Smooth muscle cell (in vitro differentiated cells): ENCODE measurements around the gene NKX6-1. TPM values are rescaled to one million over a fixed set of nuclear protein-coding genes. Genes with fewer than 3 reads are reported as not detected.

Experiments
- DNase-seq: peaks from one replicate; lab custom pipeline; 2025; ENCODE audit not compliant: unreplicated experiment; lab: John Stamatoyannopoulos, UW
- H2AFZ ChIP-seq: fragments of 200-600 bp; sonication (generic); 2 replicates; pipeline ENCODE4 v1.6.0; 2016; ENCODE audit warnings: antibody characterized with exemption, low read depth, mild to moderate bottlenecking
- H3F3A ChIP-seq: fragments of 200-600 bp; sonication (generic); 2 replicates; pipeline ENCODE4 v1.6.0; 2017; ENCODE audit warnings: antibody characterized with exemption, low read depth
- H3K27ac ChIP-seq: fragments of 200-600 bp; sonication (generic); 2 replicates; pipeline ENCODE4 v1.5.1; 2016; ENCODE audit warnings: low read depth, mild to moderate bottlenecking
- H3K27me3 ChIP-seq: fragments of 200-600 bp; sonication (generic); 2 replicates; pipeline ENCODE4 v1.6.1; 2016; ENCODE audit warnings: low read depth, mild to moderate bottlenecking
- H3K36me3 ChIP-seq: fragments of 200-600 bp; sonication (generic); 2 replicates; pipeline ENCODE4 v1.5.1; 2016; ENCODE audit warnings: low read depth
- H3K4me1 ChIP-seq: fragments of 200-600 bp; sonication (generic); 2 replicates; pipeline ENCODE4 v1.5.1; 2016; ENCODE audit warnings: low read depth
- H3K4me2 ChIP-seq: fragments of 200-600 bp; sonication (generic); 2 replicates; pipeline ENCODE4 v1.6.0; 2016; ENCODE audit warnings: mild to moderate bottlenecking
- H3K4me3 ChIP-seq: fragments of 200-600 bp; sonication (generic); 2 replicates; pipeline ENCODE4 v1.5.1; 2016; ENCODE audit warnings: mild to moderate bottlenecking
- H3K79me2 ChIP-seq: fragments of 200-600 bp; sonication (generic); 2 replicates; pipeline ENCODE4 v1.6.0; 2016; ENCODE audit warnings: low read depth, mild to moderate bottlenecking
- H3K9ac ChIP-seq: fragments of 200-600 bp; sonication (generic); 2 replicates; pipeline ENCODE4 v1.6.0; 2016; ENCODE audit warnings: low read depth
- H3K9me3 ChIP-seq: fragments of 200-600 bp; sonication (generic); replicated peaks from 2 replicates; pipeline ENCODE4 v1.5.1; 2016; ENCODE audit warnings: low read depth
- H4K20me1 ChIP-seq: fragments of 200-600 bp; sonication (generic); 2 replicates; pipeline ENCODE4 v1.6.0; 2016; ENCODE audit warnings: low read depth
- WGBS: methylation state at CpG from one replicate; pipeline ENCODE4 v1.1.7; 2016; ENCODE audit warnings: low lambda C conversion rate; 5-methylcytosine and 5-hydroxymethylcytosine counted together
- polyA plus RNA-seq: library from polyadenylated mRNA; unstranded; fragments of >200 nt; fragmentation: Nextera tagmentation; extraction: Ambion mirVana; gene quantifications from 2 replicates; pipeline ENCODE4 v1.2.1, GENCODE V29; 2016
- total RNA-seq: library from RNA; depleted of rRNA; stranded (reverse); fragments of >200 nt; gene quantifications from 2 replicates; pipeline ENCODE4 v1.2.3, GENCODE V29; 2014
- TF ChIP-seq, protein P1 (sequence below): fragments of 200-600 bp; sonication (generic); IDR thresholded peaks from 2 replicates; pipeline ENCODE4 v1.5.1; 2017; ENCODE audit warnings: borderline replicate concordance, mild to moderate bottlenecking, antibody characterized with exemption; ENCODE audit not compliant: insufficient read depth, poor library complexity, severe bottlenecking

Gene NKX6-1
- not detected in 2 replicates for total RNA-seq
- polyA plus RNA-seq = not detected in 2 replicates

DNA sequence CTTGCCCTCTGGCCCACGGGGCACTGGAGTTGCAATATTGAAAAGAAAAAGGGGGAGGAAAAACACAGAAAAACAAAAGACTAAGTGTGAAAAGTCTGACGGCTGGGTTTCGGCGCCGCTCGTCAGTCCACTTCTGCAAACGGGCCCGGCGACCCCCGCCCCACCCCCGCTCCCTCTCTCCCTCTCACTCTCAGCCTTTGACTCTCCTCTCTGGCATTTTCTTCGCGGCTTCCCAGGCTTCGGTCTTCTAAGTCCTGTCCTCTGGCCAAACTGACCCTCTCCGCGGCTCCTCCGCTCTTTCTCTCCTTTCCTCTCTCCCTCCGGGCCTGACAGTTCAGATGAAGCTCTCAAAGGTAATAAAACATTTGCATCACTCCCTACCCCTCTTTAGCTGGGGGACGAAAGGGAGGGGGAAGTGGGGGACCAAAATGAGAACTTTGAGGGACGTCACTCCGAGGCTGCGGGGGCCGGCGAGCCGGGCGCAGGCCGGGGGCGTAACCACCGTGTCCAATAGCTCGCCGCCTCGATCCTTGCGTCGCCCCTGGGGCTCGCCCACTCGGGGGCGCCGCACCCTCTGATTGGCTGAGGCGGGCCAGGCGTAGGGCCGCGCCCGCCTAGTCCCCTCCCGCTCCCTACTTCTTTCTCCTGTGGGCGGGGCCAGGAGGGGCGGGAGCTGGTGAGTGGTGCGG, at the start of gene NKX6-1:
Gene NKX6-1 (minus strand): TSS at position 358 of the 689 bp plus-strand sequence. CDS start 1,064 bp downstream, outside the sequence.
- DNase-seq = peak; percentile 10

DNA sequence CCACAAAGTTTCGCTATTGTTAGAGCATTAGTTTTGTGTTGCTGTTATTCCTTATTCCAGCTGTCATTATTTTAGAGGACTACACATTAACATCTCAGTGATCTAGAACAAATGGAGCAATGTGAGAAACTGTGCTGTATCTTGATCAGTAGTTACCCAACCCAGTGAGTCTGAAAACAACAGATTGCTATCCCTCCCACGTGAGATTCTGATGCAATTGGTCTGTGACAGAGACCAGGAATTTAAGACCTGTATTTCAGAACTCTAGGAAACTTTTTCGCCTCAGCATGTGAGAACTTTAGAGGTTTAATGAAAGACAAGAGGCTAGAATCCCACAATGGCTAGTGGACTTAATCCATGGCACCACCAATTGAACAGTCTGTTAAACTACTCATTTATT, 48.1 kb upstream of the NKX6-1 start:
- DNase-seq = no peak
- no peak overlapping the region for H3K4me3 ChIP-seq
- H2AFZ ChIP-seq = no peak overlapping the region
- TF ChIP-seq, protein P1, sequence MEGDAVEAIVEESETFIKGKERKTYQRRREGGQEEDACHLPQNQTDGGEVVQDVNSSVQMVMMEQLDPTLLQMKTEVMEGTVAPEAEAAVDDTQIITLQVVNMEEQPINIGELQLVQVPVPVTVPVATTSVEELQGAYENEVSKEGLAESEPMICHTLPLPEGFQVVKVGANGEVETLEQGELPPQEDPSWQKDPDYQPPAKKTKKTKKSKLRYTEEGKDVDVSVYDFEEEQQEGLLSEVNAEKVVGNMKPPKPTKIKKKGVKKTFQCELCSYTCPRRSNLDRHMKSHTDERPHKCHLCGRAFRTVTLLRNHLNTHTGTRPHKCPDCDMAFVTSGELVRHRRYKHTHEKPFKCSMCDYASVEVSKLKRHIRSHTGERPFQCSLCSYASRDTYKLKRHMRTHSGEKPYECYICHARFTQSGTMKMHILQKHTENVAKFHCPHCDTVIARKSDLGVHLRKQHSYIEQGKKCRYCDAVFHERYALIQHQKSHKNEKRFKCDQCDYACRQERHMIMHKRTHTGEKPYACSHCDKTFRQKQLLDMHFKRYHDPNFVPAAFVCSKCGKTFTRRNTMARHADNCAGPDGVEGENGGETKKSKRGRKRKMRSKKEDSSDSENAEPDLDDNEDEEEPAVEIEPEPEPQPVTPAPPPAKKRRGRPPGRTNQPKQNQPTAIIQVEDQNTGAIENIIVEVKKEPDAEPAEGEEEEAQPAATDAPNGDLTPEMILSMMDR = no peak
- H3K9ac ChIP-seq = no peak overlapping the region
- no peaks in the 10 kb centered on the region for H3F3A ChIP-seq
- no peaks in the 10 kb centered on the region for H3K9me3 ChIP-seq
- no peaks in the 10 kb centered on the region for H4K20me1 ChIP-seq
- H3K27me3 ChIP-seq = no peaks in the 10 kb centered on the region
- H3K79me2 ChIP-seq = no peaks in the 10 kb centered on the region
- 82% methylated on average over 3 of the region's 3 CpGs for WGBS
- H3K4me2 ChIP-seq = no peak overlapping the region
- no peak overlapping the region for H3K27ac ChIP-seq
- no peaks in the 10 kb centered on the region for H3K36me3 ChIP-seq
- no peaks in the 10 kb centered on the region for H3K4me1 ChIP-seq

More for the DNA sequence above, at the start of gene NKX6-1:
- no peak within 1 kb of the TSS for H3K9ac ChIP-seq
- H3K4me3 ChIP-seq = peak within 1 kb of the TSS; percentile 43
- peaks cover 100% of the 10 kb centered on the region for H3K27me3 ChIP-seq
- peak within 1 kb of the TSS; percentile 89 for H3K4me2 ChIP-seq
- TF ChIP-seq, protein P1 = no peak
- H3K27ac ChIP-seq = no peak within 1 kb of the TSS
- no peaks in the 10 kb centered on the region for H3K79me2 ChIP-seq
- no peaks in the 10 kb centered on the region for H3K9me3 ChIP-seq
- no peaks in the 10 kb centered on the region for H3F3A ChIP-seq
- H3K4me1 ChIP-seq = peaks cover 31% of the 10 kb centered on the region
- WGBS = 3% methylated on average over 40 of the region's 47 CpGs
- H2AFZ ChIP-seq = peak within 1 kb of the TSS; percentile 8
- H4K20me1 ChIP-seq = no peaks in the 10 kb centered on the region
- H3K36me3 ChIP-seq = no peaks in the 10 kb centered on the region

DNA sequence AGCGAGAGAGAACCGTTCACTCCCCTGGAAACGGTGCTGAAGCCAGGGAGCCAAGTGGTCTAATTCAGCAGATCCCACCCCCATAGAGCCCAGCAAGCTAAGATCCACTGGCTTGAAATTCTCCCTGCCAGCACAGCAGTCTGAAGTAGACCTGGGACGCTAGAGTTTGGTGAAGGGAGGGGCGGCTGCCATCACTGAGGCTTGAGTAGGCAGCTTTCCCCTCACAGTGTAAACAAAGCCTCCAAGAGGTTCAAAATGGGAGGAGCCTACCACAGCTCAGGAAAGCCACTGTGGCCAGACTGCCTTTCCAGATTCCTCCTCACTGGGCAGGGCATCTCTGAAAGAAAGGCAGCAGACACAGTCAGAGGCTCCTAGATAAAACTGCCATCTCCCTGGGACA, 46.0 kb upstream of the NKX6-1 start:
- WGBS = 86% methylated on average over 5 of the region's 5 CpGs
- TF ChIP-seq, protein P1 = no peak

DNA sequence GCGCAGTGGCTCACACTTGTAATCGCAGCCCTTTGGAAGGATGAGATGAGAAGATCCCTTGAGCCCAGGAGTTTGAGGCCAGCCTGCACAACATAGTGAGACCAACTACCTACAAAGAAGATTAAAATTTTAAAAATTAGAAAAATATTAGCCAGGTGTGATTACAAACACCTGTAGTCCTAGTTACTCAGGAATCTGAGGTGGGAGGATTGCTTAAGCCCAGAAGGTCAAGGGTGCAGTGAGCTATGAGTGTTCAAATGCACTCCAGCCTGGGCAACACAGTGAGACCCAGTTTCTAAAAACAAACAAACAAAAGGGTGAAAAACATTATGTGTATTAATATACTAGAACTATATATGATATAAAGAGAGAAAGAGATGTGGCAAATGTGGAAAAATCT, 36.8 kb upstream of the NKX6-1 start:
- DNase-seq = no peak
- H3F3A ChIP-seq = no peaks in the 10 kb centered on the region
- no peak overlapping the region for H3K27ac ChIP-seq
- no peaks in the 10 kb centered on the region for H3K9me3 ChIP-seq
- no peaks in the 10 kb centered on the region for H3K36me3 ChIP-seq
- H3K4me3 ChIP-seq = no peak overlapping the region
- TF ChIP-seq, protein P1 = no peak
- H3K27me3 ChIP-seq = no peaks in the 10 kb centered on the region
- 98% methylated on average over 2 of the region's 2 CpGs for WGBS
- H2AFZ ChIP-seq = no peak overlapping the region
- H3K79me2 ChIP-seq = no peaks in the 10 kb centered on the region
- no peaks in the 10 kb centered on the region for H4K20me1 ChIP-seq
- no peaks in the 10 kb centered on the region for H3K4me1 ChIP-seq
- no peak overlapping the region for H3K9ac ChIP-seq
- H3K4me2 ChIP-seq = no peak overlapping the region

More for the DNA sequence above, 46.0 kb upstream of the NKX6-1 start:
- DNase-seq = no peak
- Histone ChIP-seq H3K27me3 (no peaks in the 10 kb centered on the region), H3K9me3 (no peaks in the 10 kb centered on the region), H3K4me3 (no peak overlapping the region), H3K27ac (no peak overlapping the region), H3K4me2 (no peak overlapping the region), H3K4me1 (no peaks in the 10 kb centered on the region), H3K79me2 (no peaks in the 10 kb centered on the region), H2AFZ (no peak overlapping the region), H4K20me1 (no peaks in the 10 kb centered on the region), H3F3A (no peaks in the 10 kb centered on the region), H3K9ac (no peak overlapping the region), H3K36me3 (no peaks in the 10 kb centered on the region)
